GM21360 (cell line): ENCODE measurements around the gene HBA1.
"Not testable (repeated sequence)": the region's sequence is repeated elsewhere in the genome, so short reads cannot be mapped to it uniquely, and the experiment has no call there.

Experiments used
- ATAC-seq: cut with Tn5 transposase; IDR thresholded peaks from one replicate; pipeline ENCODE4 v1.9.1; 2021; ENCODE audit warnings: mild to moderate bottlenecking, moderate library complexity; ENCODE audit not compliant: unreplicated experiment

HBA1 gene

GRCh38 chr16:176477-177382 lies at the start of gene HBA1:
HBA1 (plus strand) TSS chr16:176680; CDS start chr16:176717, 37 bp downstream.
- ATAC-seq: not testable (repeated sequence)

DNA sequence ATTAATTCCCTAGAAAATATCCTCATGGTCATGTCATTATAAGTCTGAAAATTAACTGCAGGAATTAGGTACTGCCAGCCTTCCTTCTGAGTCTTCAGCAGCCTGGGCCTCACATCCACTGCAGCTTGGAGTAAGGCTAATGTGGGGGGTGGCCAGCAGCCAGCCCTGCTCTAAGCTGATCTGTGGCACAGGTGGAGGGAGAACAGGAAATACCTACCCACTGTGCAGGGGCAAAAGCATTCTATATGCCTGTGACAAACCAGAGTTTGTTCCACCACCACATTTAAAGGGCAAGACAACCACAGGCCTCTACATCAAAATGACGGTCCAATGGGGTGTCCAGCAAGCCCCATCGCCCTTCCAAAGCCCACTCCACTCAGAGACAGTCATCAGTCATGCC lies 47.4 kb upstream of the HBA1 start:
- ATAC-seq: no peak

DNA sequence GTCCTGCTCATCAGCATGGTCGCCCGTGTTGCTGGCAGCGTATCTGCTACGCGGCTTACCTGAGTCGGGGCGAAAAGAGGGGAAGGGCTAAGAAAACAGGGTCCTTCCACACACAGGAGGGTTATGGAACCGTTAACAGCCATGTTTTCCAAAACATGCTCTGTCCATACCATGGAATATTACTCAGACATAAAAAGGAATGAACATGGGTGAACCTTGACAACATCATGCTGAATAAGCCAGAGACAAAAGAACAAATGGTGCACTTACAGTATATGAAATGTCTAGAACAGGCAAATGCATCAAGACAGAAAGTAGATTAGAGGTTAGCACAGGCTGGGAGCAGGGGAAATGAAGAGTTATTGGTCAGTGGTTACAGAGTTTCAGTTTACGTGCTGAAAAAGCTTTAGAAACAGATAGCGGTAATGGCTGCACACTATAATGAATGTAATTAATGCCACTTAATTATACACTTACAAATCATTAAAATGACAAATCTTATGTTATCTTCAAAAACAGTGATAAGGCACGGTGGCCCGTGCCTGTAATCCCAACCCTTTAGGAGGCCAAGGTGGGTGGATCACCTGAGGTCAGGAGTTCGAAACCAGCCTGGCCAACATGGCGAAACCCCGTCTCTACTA lies 45.8 kb upstream of the HBA1 start:
- ATAC-seq: no peak

GRCh38 chr16:132120-132519 lies 44.4 kb upstream of the HBA1 start:
- ATAC-seq: no peak

DNA sequence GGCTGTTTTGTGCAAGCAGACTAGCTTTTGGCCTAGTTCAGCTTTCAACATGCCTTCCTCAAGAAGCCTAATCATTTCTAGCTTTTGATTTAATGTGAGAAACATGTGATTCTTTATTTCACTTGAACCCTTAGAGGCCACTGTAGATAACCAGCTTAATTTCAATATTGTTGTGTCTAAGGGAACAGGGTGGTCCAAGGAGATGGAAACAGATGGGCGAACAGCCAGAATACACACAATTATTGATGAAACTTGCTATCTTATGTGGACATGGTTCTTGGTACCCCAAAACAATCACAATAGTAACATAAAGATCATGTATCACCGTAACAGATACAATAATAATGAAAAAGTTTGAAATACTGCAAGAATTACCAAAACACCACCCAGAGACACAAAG lies 42.8 kb upstream of the HBA1 start:
- no peak for ATAC-seq

- no peak for ATAC-seq
Observed at GRCh38 chr16:138049-138417, 38.4 kb upstream of the HBA1 start.

GRCh38 chr16:140175-140857 lies 36.2 kb upstream of the HBA1 start:
- ATAC-seq: no peak

DNA sequence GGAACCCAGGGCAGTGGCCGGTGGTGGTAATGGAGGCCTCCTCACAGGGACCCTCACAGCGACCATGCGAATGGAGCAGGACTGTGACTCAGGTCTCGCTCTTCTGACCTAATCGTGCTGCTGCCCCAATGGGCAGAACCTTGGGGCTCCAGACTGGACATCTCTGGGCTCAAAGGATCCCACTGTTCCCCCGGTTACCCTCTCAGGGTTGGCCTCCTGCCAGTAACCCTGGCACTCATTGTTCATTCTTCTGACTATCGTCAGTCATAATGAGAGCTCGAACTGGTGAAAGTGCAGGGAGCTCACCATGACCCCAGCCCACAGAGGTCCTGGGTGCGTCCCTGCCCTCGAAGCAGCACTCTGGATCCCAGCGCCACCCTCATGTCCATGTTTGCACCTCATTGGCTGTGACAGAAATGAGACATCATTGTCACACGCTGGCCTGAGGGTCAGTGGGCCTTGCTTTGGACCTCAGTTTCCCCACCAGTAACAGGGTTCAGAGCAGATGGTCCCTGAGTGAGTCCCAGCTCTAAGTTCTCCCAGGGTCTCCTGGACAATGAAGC lies 34.0 kb upstream of the HBA1 start:
- no peak for ATAC-seq

DNA sequence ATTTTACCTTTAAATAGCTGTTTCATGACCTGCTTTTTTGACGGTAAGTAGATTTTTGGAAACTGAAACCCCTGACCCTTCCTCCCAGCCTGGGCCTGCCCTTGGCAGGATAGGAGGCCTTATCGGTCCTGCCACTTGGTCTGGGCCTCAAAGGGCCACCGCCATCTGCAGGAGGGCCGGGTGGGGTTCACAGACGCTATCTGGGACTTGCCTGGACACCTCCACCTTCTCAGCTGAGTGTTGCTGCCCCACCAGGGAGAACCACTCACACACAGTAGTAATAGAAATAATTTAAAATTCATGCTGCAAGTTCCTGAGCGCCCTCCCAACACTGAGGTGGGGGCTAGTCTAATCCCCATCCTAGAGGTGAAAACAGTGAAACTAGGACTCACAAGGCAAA lies 33.4 kb upstream of the HBA1 start:
- ATAC-seq: no peak

GRCh38 chr16:143456-143855 lies 33.0 kb upstream of the HBA1 start:
- ATAC-seq: no peak

DNA sequence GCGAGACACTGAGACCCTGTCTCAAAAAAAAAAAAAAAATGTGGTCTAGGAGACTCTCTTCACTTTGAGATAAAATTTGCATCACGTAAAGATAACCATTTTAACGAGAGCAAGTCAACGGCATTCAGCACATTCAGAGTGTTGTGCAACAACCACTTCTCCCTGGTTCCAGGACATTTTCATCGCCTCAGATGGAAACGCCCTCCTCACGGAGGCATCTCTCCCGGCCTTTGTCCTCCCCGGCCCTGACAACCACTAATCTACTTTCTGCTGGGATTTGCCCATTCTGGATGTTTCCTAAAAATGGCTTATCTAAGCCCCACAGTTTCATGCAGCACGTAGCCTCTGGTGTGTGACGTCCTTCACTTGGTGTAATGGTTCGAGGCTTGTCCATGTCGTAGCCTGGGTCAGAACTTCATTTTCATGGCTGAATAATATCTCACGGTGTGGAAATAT lies 31.7 kb upstream of the HBA1 start:
- ATAC-seq: no peak

- ATAC-seq: no peak
Observed at GRCh38 chr16:146646-147045, 29.8 kb upstream of the HBA1 start.

DNA sequence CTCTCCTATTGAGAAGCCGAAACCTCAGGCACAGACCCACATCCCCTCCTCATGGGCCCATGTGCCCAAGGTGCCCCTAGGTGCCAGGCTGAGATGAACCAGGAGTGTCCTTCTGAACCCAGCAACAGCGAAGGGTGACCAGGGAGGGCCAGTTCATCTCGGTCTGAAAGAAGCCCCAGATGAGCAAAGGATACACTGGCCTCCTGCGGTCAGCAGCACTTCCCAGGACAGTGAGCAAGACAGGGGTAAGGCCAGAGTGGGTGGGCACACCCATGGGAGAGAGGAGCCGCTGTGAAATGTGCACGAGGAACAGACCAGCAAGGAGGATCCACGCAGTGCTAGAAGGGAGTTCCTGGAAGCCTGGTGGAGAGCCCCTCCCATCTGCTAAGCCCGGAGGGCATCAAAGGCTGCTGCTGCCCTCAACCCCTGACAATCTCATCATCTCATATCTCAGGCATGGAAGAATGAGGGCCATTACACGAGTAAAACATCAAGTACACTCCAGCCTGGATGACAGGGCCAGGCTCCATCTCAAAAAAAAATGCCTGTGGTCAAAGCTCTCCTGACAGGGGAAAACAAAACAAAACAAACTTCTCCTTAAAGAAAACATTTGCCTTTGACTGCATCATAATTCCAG lies 27.3 kb upstream of the HBA1 start:
- ATAC-seq: no peak

- ATAC-seq: no peak
Observed at GRCh38 chr16:152141-153128, 24.0 kb upstream of the HBA1 start, which contains the start of gene HBZ. HBZ (plus strand) TSS chr16:152644; CDS start chr16:152910, 266 bp downstream.

GRCh38 chr16:153129-153521 lies 23.4 kb upstream of the HBA1 start:
- ATAC-seq: not testable (repeated sequence)

DNA sequence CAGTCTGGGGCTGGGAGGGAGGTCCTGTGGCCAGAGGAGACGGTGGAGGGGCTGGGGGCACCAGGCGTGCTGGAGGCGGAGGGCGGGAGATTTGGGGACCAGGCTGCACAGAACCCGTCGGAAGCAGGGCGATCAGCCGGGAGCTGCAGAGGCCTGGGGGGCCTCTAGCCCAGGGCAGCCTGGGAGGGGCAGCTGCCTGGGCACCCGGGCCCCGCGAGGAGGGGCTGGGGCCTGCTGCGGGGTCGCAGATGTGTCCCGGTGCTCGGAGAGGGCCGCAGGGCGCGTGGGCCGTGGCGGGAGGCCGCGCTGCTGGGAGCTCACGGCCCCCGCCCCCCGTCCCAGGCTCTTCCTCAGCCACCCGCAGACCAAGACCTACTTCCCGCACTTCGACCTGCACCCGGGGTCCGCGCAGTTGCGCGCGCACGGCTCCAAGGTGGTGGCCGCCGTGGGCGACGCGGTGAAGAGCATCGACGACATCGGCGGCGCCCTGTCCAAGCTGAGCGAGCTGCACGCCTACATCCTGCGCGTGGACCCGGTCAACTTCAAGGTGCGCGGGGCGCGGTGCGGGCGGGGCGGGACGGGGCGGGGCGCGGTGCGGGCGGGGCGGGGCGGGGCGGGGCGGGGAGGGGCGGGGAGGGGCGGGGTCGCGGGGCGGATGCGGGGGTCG lies 22.8 kb upstream of the HBA1 start:
- not testable (repeated sequence) for ATAC-seq

- ATAC-seq: no peak
Observed at GRCh38 chr16:154217-155030, 22.1 kb upstream of the HBA1 start.

DNA sequence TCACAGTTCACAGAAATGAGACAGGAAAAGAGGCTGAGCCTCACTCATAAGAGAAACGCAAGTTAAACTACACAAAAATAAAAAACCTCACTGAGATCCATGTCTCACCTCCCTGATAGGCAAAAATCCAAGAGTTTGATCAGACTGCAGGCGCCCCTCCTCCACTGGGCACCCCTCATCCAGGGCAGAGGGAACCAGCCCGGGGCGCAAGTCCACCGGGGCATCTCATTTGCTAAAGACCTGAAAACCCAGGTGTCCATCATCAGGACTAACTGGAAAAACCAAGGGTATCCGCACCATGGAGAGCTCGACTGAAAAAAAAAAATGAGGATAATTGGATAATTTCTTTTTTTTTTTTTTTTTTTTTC lies 21.5 kb upstream of the HBA1 start:
- ATAC-seq: no peak
